SK-N-SH treated with all-trans-retinoic acid at 6 μM for 48 hours (cell line): ENCODE results near the gene LYRM4.

Experiments
- ATAC-seq: fragments of 200-7000 bp; cut with Tn5 transposase; 3 replicates; pipeline ENCODE4 v1.9.1; 2020; ENCODE audit warnings: mild to moderate bottlenecking, moderate library complexity
- ARNTL ChIP-seq: fragments of 450-650 bp; formaldehyde crosslinking; IDR thresholded peaks from 2 replicates; pipeline ENCODE4 v1.5.0; 2020; ENCODE audit warnings: low read depth, mild to moderate bottlenecking, moderate library complexity, borderline replicate concordance
- BACH2 ChIP-seq: fragments of 250-450 bp; sonication (Bioruptor Pico); IDR thresholded peaks from 2 replicates; pipeline ENCODE4 v1.9.0; 2021; ENCODE audit warnings: mild to moderate bottlenecking, borderline replicate concordance
- CSDC2 ChIP-seq: fragments of 250-450 bp; sonication (Bioruptor Pico); IDR thresholded peaks from 2 replicates; pipeline ENCODE4 v1.5.0; 2020; ENCODE audit warnings: mild to moderate bottlenecking, moderate library complexity
- ESRRG ChIP-seq: fragments of 250-450 bp; sonication (Bioruptor Pico); IDR thresholded peaks from 2 replicates; pipeline ENCODE4 v1.6.1; 2021; ENCODE audit warnings: mild to moderate bottlenecking
- GLIS3 ChIP-seq: fragments of 250-450 bp; sonication (Bioruptor Pico); IDR thresholded peaks from 2 replicates; pipeline ENCODE4 v1.5.0; 2020; ENCODE audit warnings: mild to moderate bottlenecking, moderate library complexity
- POU6F1 ChIP-seq: fragments of 250-450 bp; sonication (Bioruptor Pico); IDR thresholded peaks from 2 replicates; pipeline ENCODE4 v1.8.0; 2021; ENCODE audit warnings: low read depth, mild to moderate bottlenecking, moderate library complexity, borderline replicate concordance
- PPARA ChIP-seq: fragments of 250-450 bp; sonication (Bioruptor Pico); IDR thresholded peaks from 2 replicates; pipeline ENCODE4 v1.5.0; 2020; ENCODE audit warnings: mild to moderate bottlenecking, borderline replicate concordance
- RARB ChIP-seq: fragments of 250-450 bp; sonication (Bioruptor Pico); IDR thresholded peaks from 2 replicates; pipeline ENCODE4 v1.8.0; 2021; ENCODE audit warnings: mild to moderate bottlenecking, moderate library complexity
- SNAI2 ChIP-seq: fragments of 250-450 bp; sonication (Bioruptor Pico); IDR thresholded peaks from 2 replicates; pipeline ENCODE4 v1.5.0; 2020; ENCODE audit warnings: mild to moderate bottlenecking, moderate library complexity
- TCF4 ChIP-seq: fragments of 250-450 bp; sonication (Bioruptor Pico); IDR thresholded peaks from 2 replicates; pipeline ENCODE4 v1.8.0; 2021; ENCODE audit warnings: mild to moderate bottlenecking, moderate library complexity, borderline replicate concordance
- TOX ChIP-seq: fragments of 250-450 bp; sonication (Bioruptor Pico); IDR thresholded peaks from 2 replicates; pipeline ENCODE4 v1.8.0; 2021; ENCODE audit warnings: mild to moderate bottlenecking, moderate library complexity, borderline replicate concordance
- TSHZ2 ChIP-seq: fragments of 250-450 bp; sonication (Bioruptor Pico); IDR thresholded peaks from 2 replicates; pipeline ENCODE4 v1.5.0; 2020; ENCODE audit warnings: mild to moderate bottlenecking, moderate library complexity
- ZC3H10 ChIP-seq: fragments of 250-450 bp; sonication (Bioruptor Pico); IDR thresholded peaks from 2 replicates; pipeline ENCODE4 v1.5.1; 2021; ENCODE audit warnings: mild to moderate bottlenecking, moderate library complexity
- ZFP3 ChIP-seq: fragments of 250-450 bp; sonication (Bioruptor Pico); IDR thresholded peaks from 2 replicates; pipeline ENCODE4 v1.5.0; 2020; ENCODE audit warnings: mild to moderate bottlenecking, moderate library complexity
- ZFP30 ChIP-seq: fragments of 450-650 bp; formaldehyde crosslinking; IDR thresholded peaks from 2 replicates; pipeline ENCODE4 v1.5.0; 2022; ENCODE audit warnings: mild to moderate bottlenecking, moderate library complexity
- ZNF565 ChIP-seq: fragments of 450-650 bp; formaldehyde crosslinking; conservative IDR thresholded peaks from 2 replicates; pipeline ENCODE4 v1.5.0; 2020; ENCODE audit warnings: low read depth, mild to moderate bottlenecking, moderate library complexity
- ZNF70 ChIP-seq: fragments of 450-650 bp; formaldehyde crosslinking; IDR thresholded peaks from 2 replicates; pipeline ENCODE4 v1.5.0; 2020; ENCODE audit warnings: mild to moderate bottlenecking, moderate library complexity
- ZNF8 ChIP-seq: fragments of 450-650 bp; formaldehyde crosslinking; IDR thresholded peaks from 2 replicates; pipeline ENCODE4 v1.5.0; 2020; ENCODE audit warnings: mild to moderate bottlenecking, moderate library complexity

LYRM4 gene

GRCh38 chr6:5203546-5203945 lies 57.2 kb downstream of the LYRM4 start:
- no peak for TF ChIP-seq SNAI2 (CRISPR knock-in tag)
- no peak for TF ChIP-seq ZFP30 (CRISPR knock-in tag)
- TF ChIP-seq TCF4 (CRISPR knock-in tag) = no peak
- no peak for TF ChIP-seq ZNF70 (CRISPR knock-in tag)
- TF ChIP-seq CSDC2 (CRISPR knock-in tag) = no peak
- no peak for TF ChIP-seq ZNF565 (CRISPR knock-in tag)
- no peak for TF ChIP-seq TSHZ2 (CRISPR knock-in tag)
- TF ChIP-seq BACH2 (CRISPR knock-in tag) = no peak
- no peak for TF ChIP-seq ZNF8 (CRISPR knock-in tag)
- ATAC-seq = no peak

GRCh38 chr6:5202941-5203340 lies 57.8 kb downstream of the LYRM4 start:
- ATAC-seq = no peak
- TF ChIP-seq ARNTL (CRISPR knock-in tag) = no peak
- TF ChIP-seq BACH2 (CRISPR knock-in tag) = no peak
- TF ChIP-seq TSHZ2 (CRISPR knock-in tag) = no peak
- TF ChIP-seq ZFP3 (CRISPR knock-in tag) = no peak
- no peak for TF ChIP-seq ESRRG (CRISPR knock-in tag)
- TF ChIP-seq SNAI2 (CRISPR knock-in tag) = no peak
- no peak for TF ChIP-seq ZNF8 (CRISPR knock-in tag)
- no peak for TF ChIP-seq ZNF70 (CRISPR knock-in tag)
- TF ChIP-seq CSDC2 (CRISPR knock-in tag) = no peak
- no peak for TF ChIP-seq GLIS3
- no peak for TF ChIP-seq ZNF565 (CRISPR knock-in tag)
- no peak for TF ChIP-seq ZC3H10 (CRISPR knock-in tag)
- no peak for TF ChIP-seq RARB (CRISPR knock-in tag)
- TF ChIP-seq TCF4 (CRISPR knock-in tag) = no peak

GRCh38 chr6:5202206-5202605 lies 58.5 kb downstream of the LYRM4 start:
- no peak for ATAC-seq
- TF ChIP-seq TOX (CRISPR knock-in tag) (no peak), POU6F1 (no peak), ZC3H10 (CRISPR knock-in tag) (no peak), SNAI2 (CRISPR knock-in tag) (no peak), ARNTL (CRISPR knock-in tag) (no peak), ZFP30 (CRISPR knock-in tag) (no peak), TSHZ2 (CRISPR knock-in tag) (no peak), PPARA (CRISPR knock-in tag) (no peak), BACH2 (CRISPR knock-in tag) (no peak), RARB (CRISPR knock-in tag) (no peak), TCF4 (CRISPR knock-in tag) (no peak)
- TF ChIP-seq, all 23 proteins: peak for 0
